ENCODE measurements around the gene TEX48. TPM values are rescaled to one million over a fixed set of nuclear protein-coding genes. Genes with fewer than 3 reads are reported as not detected.

The TEX48 gene
- total and polyA plus RNA-seq, 2 experiments from 2014 or later: not detected

GRCh38 chr9:114687034-114687433 lies 5.0 kb upstream of the TEX48 start:
- H3K9me2 ChIP-seq (ENCODE audit: insufficient read depth): no peaks in the 10 kb centered on the region
- no peak for ATAC-seq
- peaks cover 7% of the 10 kb centered on the region; the same call in 1 of the 2 replicates for H3K4me1 ChIP-seq (ENCODE audit: insufficient read depth)
- no peak for TF ChIP-seq EZH2phosphoT487 (IDR thresholded peaks at IDR 0.05; ENCODE audit: unreplicated experiment)
- TF ChIP-seq STAT1 (IDR thresholded peaks at IDR 0.05; ENCODE audit: unreplicated experiment): no peak
- no peak for TF ChIP-seq ETS1 (IDR thresholded peaks at IDR 0.05)
- no peak for TF ChIP-seq JUNB (IDR thresholded peaks at IDR 0.05; ENCODE audit: unreplicated experiment)
- TF ChIP-seq REST (IDR thresholded peaks at IDR 0.05; ENCODE audit: unreplicated experiment): no peak
- no peak for TF ChIP-seq ZNF462 (CRISPR knock-in tag; IDR thresholded peaks at IDR 0.05)
- TF ChIP-seq POLR2AphosphoS5 (IDR thresholded peaks at IDR 0.05; ENCODE audit: low read depth): no peak
- no peak for TF ChIP-seq NANOG (IDR thresholded peaks at IDR 0.05; ENCODE audit: borderline replicate concordance)
- TF ChIP-seq CREB1 (CRISPR knock-in tag; IDR thresholded peaks at IDR 0.05; ENCODE audit: low read depth): no peak
- TF ChIP-seq ZNF114 (CRISPR knock-in tag; IDR thresholded peaks at IDR 0.05): no peak
- TF ChIP-seq CTCF (conservative IDR thresholded peaks at IDR 0.05; ENCODE audit: low read depth in 2 of 2): no peak
- TF ChIP-seq EZH2 (IDR thresholded peaks at IDR 0.05; ENCODE audit: low read depth, unreplicated experiment): no peak
- no peak for TF ChIP-seq ZNF331 (CRISPR knock-in tag; IDR thresholded peaks at IDR 0.05; ENCODE audit: low read depth)
- no peaks in the 10 kb centered on the region for H4K20me1 ChIP-seq (replicated peaks; ENCODE audit: insufficient read depth)
- no peak overlapping the region for H3K4me3 ChIP-seq
- H3K36me3 ChIP-seq (ENCODE audit: insufficient read depth): no peaks in the 10 kb centered on the region
- Mint-ChIP-seq H3K27me3 (ENCODE audit: insufficient read depth, low read depth, poor library complexity) (peaks cover 3% of the 10 kb centered on the region), H3K4me1 (peaks cover 7% of the 10 kb centered on the region; the same call in 2 of the 3 replicates), H3K36me3 (ENCODE audit: low read depth) (no peaks in the 10 kb centered on the region), H3K4me3 (no peak overlapping the region), H3K9me3 (no peaks in the 10 kb centered on the region), H3K27ac (no peak overlapping the region)
- no peaks in the 10 kb centered on the region for H3K27me3 ChIP-seq (ENCODE audit: insufficient read depth)
- no peak overlapping the region for H3K4me2 ChIP-seq
- no peak overlapping the region for H2AFZ ChIP-seq
- no peak overlapping the region for H3K27ac ChIP-seq (ENCODE audit: low read depth)
- H3K79me2 ChIP-seq (replicated peaks; ENCODE audit: insufficient read depth): no peaks in the 10 kb centered on the region
- no peak for DNase-seq (ENCODE audit: low spot score)
- no peaks in the 10 kb centered on the region for H3F3A ChIP-seq (replicated peaks; ENCODE audit: low read depth)
